HuH-7 (cell line): ENCODE data around the gene PHLDB3.

ENCODE experiments used
- DNase-seq: peaks from one replicate; pipeline ENCODE4 v3.0.0; 2011; ENCODE audit warnings: low spot score

PHLDB3 gene

GRCh38 chr19:43496960-43497359, 7.6 kb downstream of the PHLDB3 start:
- no peak for DNase-seq

GRCh38 chr19:43495082-43495481, 9.5 kb downstream of the PHLDB3 start:
- no peak for DNase-seq

GRCh38 chr19:43490759-43491158, 13.8 kb downstream of the PHLDB3 start:
- DNase-seq, result no peak

GRCh38 chr19:43489979-43490599, 14.5 kb downstream of the PHLDB3 start:
- DNase-seq, result no peak

- DNase-seq, result no peak
These were observed 15.2 kb downstream of the PHLDB3 start for GRCh38 chr19:43489310-43489709.

- no peak for DNase-seq
These were observed 16.4 kb downstream of the PHLDB3 start for GRCh38 chr19:43488179-43488578.

- no peak for DNase-seq
These were observed 18.1 kb downstream of the PHLDB3 start for GRCh38 chr19:43486412-43486811.

GRCh38 chr19:43485951-43486350, 18.6 kb downstream of the PHLDB3 start:
- no peak for DNase-seq

- DNase-seq, result no peak
These were observed 21.3 kb downstream of the PHLDB3 start for GRCh38 chr19:43483281-43483680.

- DNase-seq, result no peak
These were observed 22.4 kb downstream of the PHLDB3 start for GRCh38 chr19:43482193-43482592.

- DNase-seq, result no peak
These were observed 22.8 kb downstream of the PHLDB3 start for GRCh38 chr19:43481701-43482100.

- DNase-seq, result no peak
These were observed 24.0 kb downstream of the PHLDB3 start for GRCh38 chr19:43480574-43480973.

- DNase-seq, result no peak
These were observed 24.5 kb downstream of the PHLDB3 start for GRCh38 chr19:43479961-43480561.

- no peak for DNase-seq
These were observed 25.3 kb downstream of the PHLDB3 start for GRCh38 chr19:43479226-43479625.

- no peak for DNase-seq
These were observed 26.2 kb downstream of the PHLDB3 start for GRCh38 chr19:43478323-43478722.

GRCh38 chr19:43476606-43477005, 27.9 kb downstream of the PHLDB3 start:
- DNase-seq, result no peak

- DNase-seq, result no peak
These were observed 29.4 kb downstream of the PHLDB3 start for GRCh38 chr19:43474986-43475705.

GRCh38 chr19:43474487-43474886, 30.1 kb downstream of the PHLDB3 start:
- no peak for DNase-seq

GRCh38 chr19:43471091-43471490, 33.5 kb downstream of the PHLDB3 start:
- DNase-seq, result no peak

GRCh38 chr19:43470288-43470687, 34.3 kb downstream of the PHLDB3 start:
- no peak for DNase-seq

- no peak for DNase-seq
These were observed 35.4 kb downstream of the PHLDB3 start for GRCh38 chr19:43469160-43469480.

GRCh38 chr19:43468354-43469159, 36.0 kb downstream of the PHLDB3 start:
- no peak for DNase-seq

GRCh38 chr19:43467730-43468129, 36.8 kb downstream of the PHLDB3 start:
- DNase-seq, result no peak
